ENCODE results near the gene RETREG2. TPM values are rescaled to one million over a fixed set of nuclear protein-coding genes. Genes with fewer than 3 reads are reported as not detected.

RETREG2 gene
- polyA plus RNA-seq, 2 of the 4 experiments (the other 2 are of a cell fraction): 52.8 to 67.5 TPM

DNA sequence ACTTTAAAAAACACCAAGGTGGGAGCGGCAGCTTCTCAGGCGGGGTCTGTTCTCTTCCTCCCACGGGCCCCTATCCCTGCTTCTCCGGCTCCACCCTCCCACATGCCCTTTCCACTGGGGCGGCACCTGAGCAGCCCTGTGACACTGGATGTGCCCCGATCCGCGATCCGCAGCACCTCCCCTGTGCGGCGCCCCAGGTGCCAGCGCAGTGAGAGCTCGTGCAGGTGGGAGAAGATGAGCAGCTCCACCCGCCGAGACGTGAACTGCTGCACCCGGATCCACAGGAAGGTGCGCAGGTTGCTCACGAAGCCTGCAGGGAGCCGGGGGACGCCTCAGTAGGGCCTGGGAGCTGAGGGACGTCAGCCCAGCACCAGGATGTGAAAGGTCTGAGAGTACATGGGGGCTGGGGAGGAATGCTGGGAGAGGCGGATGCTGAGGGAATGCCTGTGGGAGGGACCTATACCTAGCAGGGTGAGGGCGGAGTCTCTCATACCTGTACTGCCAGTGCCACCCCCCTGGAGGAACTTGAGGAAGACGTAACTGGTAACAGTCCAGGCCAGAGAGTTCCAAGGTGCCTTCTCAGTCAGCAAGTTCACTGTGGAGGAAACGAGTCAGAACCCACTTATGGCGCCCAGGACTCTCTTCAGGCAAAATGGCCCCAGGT is 37.9 kb downstream of the RETREG2 start:
- peak overlapping the region; percentile 93 for H3K4me2 ChIP-seq
- ATAC-seq (no peak), FAIRE-seq (no peak), DNase-seq (ENCODE audit: low read depth in 1 of 2, low spot score in 1 of 2) (no peak)
- WGBS (ENCODE audit: missing lambda C conversion rate): 94% methylated on average over 27 of the region's 27 CpGs
- CTCF ChIA-PET: interaction anchor here (0.8 to 8.6 kb wide), 10 partner anchors 8 to 78 kb away, joined by 3 to 79 read pairs (median 6); partner anchors contain the start of genes ANKZF1, ATG9A and DNAJB2
- H3K9me3 ChIP-seq: no peaks in the 10 kb centered on the region
- no peak overlapping the region for H3K4me3 ChIP-seq
- POLR2A ChIA-PET: interaction anchor here (0.8 to 3.8 kb wide), 2 partner anchors 10 to 58 kb away, joined by 3 to 19 read pairs; no protein-coding TSS in a partner anchor
- TF ChIP-seq JUN (IDR thresholded peaks at IDR 0.05) (0 out of 5 replicates have a peak, but pooled peaks of 1 of the 2 experiments have one; percentile 32), FOSL2 (IDR thresholded peaks at IDR 0.05) (no peak), FOSL2 (CRISPR knock-in tag; IDR thresholded peaks at IDR 0.05) (no peak), BHLHE40 (IDR thresholded peaks at IDR 0.05; ENCODE audit: low read depth, low read length) (no peak), HOXA7 (CRISPR knock-in tag; IDR thresholded peaks at IDR 0.05) (no peak), POLR2A (IDR thresholded peaks at IDR 0.05; ENCODE audit: low read length) (no peak), NFE2L2 (conservative IDR thresholded peaks at IDR 0.05; ENCODE audit: low read length) (no peak)
- TF ChIP-seq, protein P1, sequence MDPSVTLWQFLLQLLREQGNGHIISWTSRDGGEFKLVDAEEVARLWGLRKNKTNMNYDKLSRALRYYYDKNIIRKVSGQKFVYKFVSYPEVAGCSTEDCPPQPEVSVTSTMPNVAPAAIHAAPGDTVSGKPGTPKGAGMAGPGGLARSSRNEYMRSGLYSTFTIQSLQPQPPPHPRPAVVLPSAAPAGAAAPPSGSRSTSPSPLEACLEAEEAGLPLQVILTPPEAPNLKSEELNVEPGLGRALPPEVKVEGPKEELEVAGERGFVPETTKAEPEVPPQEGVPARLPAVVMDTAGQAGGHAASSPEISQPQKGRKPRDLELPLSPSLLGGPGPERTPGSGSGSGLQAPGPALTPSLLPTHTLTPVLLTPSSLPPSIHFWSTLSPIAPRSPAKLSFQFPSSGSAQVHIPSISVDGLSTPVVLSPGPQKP (IDR thresholded peaks at IDR 0.05; ENCODE audit: low read depth, low read length): no peak
- peaks cover 30% of the 10 kb centered on the region for H3K4me1 ChIP-seq
- peak overlapping the region; percentile 92 to 95; a peak in 5 of 6 replicates for H3K27ac ChIP-seq

DNA sequence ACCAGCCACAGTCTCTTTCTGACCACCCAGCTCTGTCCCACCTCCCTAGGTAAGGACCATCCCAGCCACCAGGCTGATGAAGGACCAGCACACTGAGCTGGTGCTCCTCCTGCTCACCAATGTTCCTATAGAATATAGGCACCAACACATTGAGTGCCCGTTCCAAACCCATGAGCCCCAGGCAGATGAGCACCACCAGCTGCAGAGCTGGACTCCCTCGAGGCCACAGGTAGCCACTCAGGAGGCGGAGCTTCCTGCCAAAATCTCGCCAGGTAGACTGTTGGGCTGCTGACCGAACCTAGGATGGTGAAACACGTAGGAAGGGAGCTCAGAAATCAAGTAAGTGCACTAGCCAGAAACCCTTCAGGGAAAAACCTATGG is 38.5 kb downstream of the RETREG2 start:
- 93% methylated on average over 6 of the region's 6 CpGs for WGBS (ENCODE audit: missing lambda C conversion rate)
- Histone ChIP-seq H3K4me1 (peaks cover 30% of the 10 kb centered on the region), H3K4me3 (no peak overlapping the region), H3K9me3 (no peaks in the 10 kb centered on the region), H3K4me2 (peak overlapping the region; percentile 93), H3K27ac (peak overlapping the region; percentile 92 to 95)
- no peak for FAIRE-seq
- no peak for ATAC-seq
- POLR2A ChIA-PET: interaction anchor here (3.8 kb wide), 1 partner anchor 57 kb away, joined by 19 read pairs; no protein-coding TSS in a partner anchor
- DNase-seq (ENCODE audit: low read depth in 1 of 2, low spot score in 1 of 2): no peak
- CTCF ChIA-PET: interaction anchor here (1.0 to 7.3 kb wide), 8 partner anchors 8 to 82 kb away, joined by 4 to 79 read pairs (median 6); partner anchors contain the start of genes ANKZF1, ATG9A and DNAJB2
- no peak for TF ChIP-seq RARB (CRISPR knock-in tag; IDR thresholded peaks at IDR 0.05)
- TF ChIP-seq RFX5 (IDR thresholded peaks at IDR 0.05): no peak
- no peak for TF ChIP-seq RAD21 (conservative IDR thresholded peaks at IDR 0.05 in 1 of 2, IDR thresholded peaks at IDR 0.05 in 1 of 2)
- TF ChIP-seq TFCP2L1 (CRISPR knock-in tag; IDR thresholded peaks at IDR 0.05): no peak
- TF ChIP-seq SREBF2 (IDR thresholded peaks at IDR 0.05): no peak
- TF ChIP-seq PHF8 (IDR thresholded peaks at IDR 0.05; ENCODE audit: borderline replicate concordance, low read depth): no peak
- TF ChIP-seq HOXA7 (CRISPR knock-in tag; IDR thresholded peaks at IDR 0.05): no peak

DNA sequence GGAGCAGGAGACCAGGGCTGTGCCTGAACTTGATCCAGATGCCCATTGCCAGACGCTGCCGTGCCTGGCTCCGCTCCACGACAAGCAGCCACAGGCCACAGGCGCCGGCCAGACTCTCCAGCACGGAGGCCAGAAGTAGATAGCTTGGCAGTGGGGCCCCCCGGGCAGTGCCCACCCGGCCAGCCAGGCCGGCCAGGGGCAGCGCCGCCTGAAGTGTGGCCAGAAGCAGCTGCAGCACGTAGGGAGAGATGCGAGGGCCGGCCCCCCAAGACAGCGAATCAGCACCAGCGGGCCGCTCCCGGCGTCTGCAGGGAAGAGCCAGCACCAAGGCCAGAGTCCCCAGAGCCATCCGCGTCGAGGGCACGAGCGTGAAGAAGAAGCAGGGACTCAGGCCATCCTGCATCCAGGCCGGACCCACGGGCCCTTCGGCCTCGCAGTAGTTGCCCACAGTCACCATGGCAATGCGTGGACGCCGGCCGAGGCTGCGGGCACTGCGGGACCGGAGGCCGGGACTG is 40.2 kb downstream of the RETREG2 start:
- DNase-seq (ENCODE audit: low read depth in 1 of 2, low spot score in 1 of 2) (peak; percentile 48 to 80), ATAC-seq (peak; percentile 84 to 85), FAIRE-seq (no peak)
- Histone ChIP-seq H3K4me1 (peaks cover 30% of the 10 kb centered on the region), H3K9me3 (no peaks in the 10 kb centered on the region), H3K4me2 (peak overlapping the region; percentile 93), H3K27ac (peak overlapping the region; percentile 92 to 95), H3K4me3 (peak overlapping the region; percentile 65)
- 0% methylated on average over 10 of the region's 37 CpGs for WGBS (ENCODE audit: missing lambda C conversion rate)
- TF ChIP-seq, protein P2, sequence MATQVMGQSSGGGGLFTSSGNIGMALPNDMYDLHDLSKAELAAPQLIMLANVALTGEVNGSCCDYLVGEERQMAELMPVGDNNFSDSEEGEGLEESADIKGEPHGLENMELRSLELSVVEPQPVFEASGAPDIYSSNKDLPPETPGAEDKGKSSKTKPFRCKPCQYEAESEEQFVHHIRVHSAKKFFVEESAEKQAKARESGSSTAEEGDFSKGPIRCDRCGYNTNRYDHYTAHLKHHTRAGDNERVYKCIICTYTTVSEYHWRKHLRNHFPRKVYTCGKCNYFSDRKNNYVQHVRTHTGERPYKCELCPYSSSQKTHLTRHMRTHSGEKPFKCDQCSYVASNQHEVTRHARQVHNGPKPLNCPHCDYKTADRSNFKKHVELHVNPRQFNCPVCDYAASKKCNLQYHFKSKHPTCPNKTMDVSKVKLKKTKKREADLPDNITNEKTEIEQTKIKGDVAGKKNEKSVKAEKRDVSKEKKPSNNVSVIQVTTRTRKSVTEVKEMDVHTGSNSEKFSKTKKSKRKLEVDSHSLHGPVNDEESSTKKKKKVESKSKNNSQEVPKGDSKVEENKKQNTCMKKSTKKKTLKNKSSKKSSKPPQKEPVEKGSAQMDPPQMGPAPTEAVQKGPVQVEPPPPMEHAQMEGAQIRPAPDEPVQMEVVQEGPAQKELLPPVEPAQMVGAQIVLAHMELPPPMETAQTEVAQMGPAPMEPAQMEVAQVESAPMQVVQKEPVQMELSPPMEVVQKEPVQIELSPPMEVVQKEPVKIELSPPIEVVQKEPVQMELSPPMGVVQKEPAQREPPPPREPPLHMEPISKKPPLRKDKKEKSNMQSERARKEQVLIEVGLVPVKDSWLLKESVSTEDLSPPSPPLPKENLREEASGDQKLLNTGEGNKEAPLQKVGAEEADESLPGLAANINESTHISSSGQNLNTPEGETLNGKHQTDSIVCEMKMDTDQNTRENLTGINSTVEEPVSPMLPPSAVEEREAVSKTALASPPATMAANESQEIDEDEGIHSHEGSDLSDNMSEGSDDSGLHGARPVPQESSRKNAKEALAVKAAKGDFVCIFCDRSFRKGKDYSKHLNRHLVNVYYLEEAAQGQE (IDR thresholded peaks at IDR 0.05): peak; percentile 82
- TF ChIP-seq GATA3 (IDR thresholded peaks at IDR 0.05; ENCODE audit: borderline replicate concordance) (no peak), RCOR1 (IDR thresholded peaks at IDR 0.05; ENCODE audit: low read depth, low read length) (no peak), RAD21 (conservative IDR thresholded peaks at IDR 0.05 in 1 of 2, IDR thresholded peaks at IDR 0.05 in 1 of 2) (peak in 1 of 2 experiments; percentile 13; a peak in 1 of 5 replicates), EHF (CRISPR knock-in tag; IDR thresholded peaks at IDR 0.05) (peak; percentile 37; the same call in 1 of the 2 replicates), HEYL (CRISPR knock-in tag; IDR thresholded peaks at IDR 0.05) (no peak), HOXB13 (CRISPR knock-in tag; IDR thresholded peaks at IDR 0.05; ENCODE audit: low read depth) (0 out of 2 replicates have a peak, but pooled peaks have one; percentile 26), HOXA7 (CRISPR knock-in tag; IDR thresholded peaks at IDR 0.05) (no peak)
- TF ChIP-seq, protein P3, sequence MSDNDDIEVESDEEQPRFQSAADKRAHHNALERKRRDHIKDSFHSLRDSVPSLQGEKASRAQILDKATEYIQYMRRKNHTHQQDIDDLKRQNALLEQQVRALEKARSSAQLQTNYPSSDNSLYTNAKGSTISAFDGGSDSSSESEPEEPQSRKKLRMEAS (IDR thresholded peaks at IDR 0.05): no peak
- CTCF ChIA-PET: interaction anchor here (0.6 to 7.3 kb wide), 12 partner anchors 19 to 312 kb away, joined by 3 to 79 read pairs (median 4); partner anchors contain the start of gene DNAJB2
- POLR2A ChIA-PET: interaction anchor here (0.5 to 3.8 kb wide), 12 partner anchors 9 to 222 kb away, joined by 3 to 25 read pairs (median 8); partner anchors contain the start of genes ANKZF1, ATG9A, CNPPD1 and DNAJB2

Data from A549 (cell line).